DND-41 (cell line): ENCODE data around the gene SLC51A.

Source experiments
- ATAC-seq: fragments of 200-7000 bp; cut with Tn5 transposase; 3 replicates; pipeline ENCODE4 v1.9.1; 2021; ENCODE audit warnings: low read depth; ENCODE audit not compliant: insufficient read depth
- DNase-seq: peaks from one replicate; pipeline ENCODE4 v3.0.0-alpha.2; 2020
- H2AFZ ChIP-seq: 2 replicates; pipeline ENCODE4 v1.6.0; 2012; ENCODE audit warnings: low read depth, low read length
- H3K27ac ChIP-seq: 2 replicates; pipeline ENCODE4 v1.5.1; 2012; ENCODE audit warnings: low read length, inconsistent platforms
- H3K27me3 ChIP-seq: fragments of 200-600 bp; sonication (generic); 2 replicates; pipeline ENCODE4 v1.6.0; 2012; ENCODE audit warnings: low read length, mild to moderate bottlenecking, inconsistent platforms; ENCODE audit not compliant: insufficient read depth, poor library complexity
- H3K36me3 ChIP-seq: 2 replicates; pipeline ENCODE4 v1.5.1; 2012; ENCODE audit warnings: low read length, inconsistent platforms; ENCODE audit not compliant: insufficient read depth
- H3K4me1 ChIP-seq: 2 replicates; pipeline ENCODE4 v1.5.1; 2012; ENCODE audit warnings: mild to moderate bottlenecking, low read length; ENCODE audit not compliant: insufficient read depth
- H3K4me2 ChIP-seq: 2 replicates; pipeline ENCODE4 v1.6.0; 2012; ENCODE audit warnings: mild to moderate bottlenecking, moderate library complexity, low read length, inconsistent platforms; ENCODE audit not compliant: insufficient read depth
- H3K4me3 ChIP-seq, 2 experiments: fragments of 200-600 bp in 1 of 2; shearing (Covaris generic) in 1 of 2; 2 replicates each; pipeline ENCODE4 v1.5.1; 2012 to 2016; ENCODE audit warnings: inconsistent platforms in 2 of 2, low read length in 2 of 2, mild to moderate bottlenecking in 2 of 2, low read depth in 1 of 2, moderate library complexity in 1 of 2
- H3K79me2 ChIP-seq: 2 replicates; pipeline ENCODE4 v1.6.0; 2012; ENCODE audit warnings: low read length, inconsistent platforms; ENCODE audit not compliant: insufficient read depth
- H3K9ac ChIP-seq: 2 replicates; pipeline ENCODE4 v1.6.0; 2012; ENCODE audit warnings: low read depth, mild to moderate bottlenecking, inconsistent platforms, low read length, moderate library complexity
- H3K9me3 ChIP-seq: 2 replicates; pipeline ENCODE4 v1.5.1; 2012; ENCODE audit warnings: low read length, moderate library complexity, mild to moderate bottlenecking, inconsistent platforms; ENCODE audit not compliant: insufficient read depth, severe bottlenecking
- H4K20me1 ChIP-seq: 2 replicates; pipeline ENCODE4 v1.6.0; 2012; ENCODE audit warnings: low read length; ENCODE audit not compliant: insufficient read depth
- EZH2 ChIP-seq: IDR thresholded peaks from 3 replicates; pipeline ENCODE4 v1.6.1; 2012; ENCODE audit warnings: borderline replicate concordance, low read depth, mild to moderate bottlenecking, moderate library complexity, low read length, inconsistent platforms; ENCODE audit not compliant: severe bottlenecking
- TF ChIP-seq, protein P1 (sequence below): IDR thresholded peaks from 2 replicates; pipeline ENCODE4 v1.5.1; 2012; ENCODE audit warnings: borderline replicate concordance, low read length, moderate library complexity, mild to moderate bottlenecking; ENCODE audit not compliant: poor library complexity, severe bottlenecking; ENCODE audit errors: extremely low read depth

Gene SLC51A

DNA sequence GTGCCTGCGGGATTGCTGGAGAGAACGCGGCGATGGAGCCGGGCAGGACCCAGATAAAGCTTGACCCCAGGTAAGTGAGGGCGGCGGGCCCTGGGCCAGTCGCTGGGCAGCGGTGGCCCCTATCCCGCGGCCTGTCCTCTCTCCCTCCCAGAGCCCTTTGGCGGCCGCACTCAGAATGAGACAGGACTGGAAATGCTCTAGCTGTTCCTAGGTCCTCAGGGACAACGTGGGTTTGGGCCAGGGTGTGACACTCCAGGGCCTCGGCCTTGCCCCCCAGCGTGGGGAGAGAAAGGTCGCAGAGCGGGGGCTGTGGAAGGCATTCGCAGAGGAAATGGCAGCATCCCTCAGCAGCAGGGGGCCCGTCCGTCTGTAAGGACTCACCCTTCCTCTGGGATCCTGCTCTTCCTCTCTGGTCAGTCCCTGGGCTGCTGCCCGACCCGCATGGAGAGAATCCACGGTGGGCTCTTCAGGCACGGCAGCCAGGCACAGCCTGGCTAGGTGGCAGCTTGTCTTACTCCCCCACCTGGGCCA lies 412 bp downstream of the SLC51A start:
- TF ChIP-seq EZH2: no peak
- TF ChIP-seq, protein P1, sequence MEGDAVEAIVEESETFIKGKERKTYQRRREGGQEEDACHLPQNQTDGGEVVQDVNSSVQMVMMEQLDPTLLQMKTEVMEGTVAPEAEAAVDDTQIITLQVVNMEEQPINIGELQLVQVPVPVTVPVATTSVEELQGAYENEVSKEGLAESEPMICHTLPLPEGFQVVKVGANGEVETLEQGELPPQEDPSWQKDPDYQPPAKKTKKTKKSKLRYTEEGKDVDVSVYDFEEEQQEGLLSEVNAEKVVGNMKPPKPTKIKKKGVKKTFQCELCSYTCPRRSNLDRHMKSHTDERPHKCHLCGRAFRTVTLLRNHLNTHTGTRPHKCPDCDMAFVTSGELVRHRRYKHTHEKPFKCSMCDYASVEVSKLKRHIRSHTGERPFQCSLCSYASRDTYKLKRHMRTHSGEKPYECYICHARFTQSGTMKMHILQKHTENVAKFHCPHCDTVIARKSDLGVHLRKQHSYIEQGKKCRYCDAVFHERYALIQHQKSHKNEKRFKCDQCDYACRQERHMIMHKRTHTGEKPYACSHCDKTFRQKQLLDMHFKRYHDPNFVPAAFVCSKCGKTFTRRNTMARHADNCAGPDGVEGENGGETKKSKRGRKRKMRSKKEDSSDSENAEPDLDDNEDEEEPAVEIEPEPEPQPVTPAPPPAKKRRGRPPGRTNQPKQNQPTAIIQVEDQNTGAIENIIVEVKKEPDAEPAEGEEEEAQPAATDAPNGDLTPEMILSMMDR: no peak
- DNase-seq (no peak), ATAC-seq (no peak)
- no peaks in the 10 kb centered on the region for H3K27me3 ChIP-seq
- H2AFZ ChIP-seq: no peak overlapping the region
- peaks cover 27% of the 10 kb centered on the region for H3K4me1 ChIP-seq
- no peaks in the 10 kb centered on the region for H4K20me1 ChIP-seq
- no peak overlapping the region for H3K4me3 ChIP-seq
- H3K36me3 ChIP-seq: no peaks in the 10 kb centered on the region
- no peak overlapping the region for H3K4me2 ChIP-seq
- no peak overlapping the region for H3K9ac ChIP-seq
- H3K79me2 ChIP-seq: no peaks in the 10 kb centered on the region
- H3K27ac ChIP-seq: no peak overlapping the region
- no peaks in the 10 kb centered on the region for H3K9me3 ChIP-seq

DNA sequence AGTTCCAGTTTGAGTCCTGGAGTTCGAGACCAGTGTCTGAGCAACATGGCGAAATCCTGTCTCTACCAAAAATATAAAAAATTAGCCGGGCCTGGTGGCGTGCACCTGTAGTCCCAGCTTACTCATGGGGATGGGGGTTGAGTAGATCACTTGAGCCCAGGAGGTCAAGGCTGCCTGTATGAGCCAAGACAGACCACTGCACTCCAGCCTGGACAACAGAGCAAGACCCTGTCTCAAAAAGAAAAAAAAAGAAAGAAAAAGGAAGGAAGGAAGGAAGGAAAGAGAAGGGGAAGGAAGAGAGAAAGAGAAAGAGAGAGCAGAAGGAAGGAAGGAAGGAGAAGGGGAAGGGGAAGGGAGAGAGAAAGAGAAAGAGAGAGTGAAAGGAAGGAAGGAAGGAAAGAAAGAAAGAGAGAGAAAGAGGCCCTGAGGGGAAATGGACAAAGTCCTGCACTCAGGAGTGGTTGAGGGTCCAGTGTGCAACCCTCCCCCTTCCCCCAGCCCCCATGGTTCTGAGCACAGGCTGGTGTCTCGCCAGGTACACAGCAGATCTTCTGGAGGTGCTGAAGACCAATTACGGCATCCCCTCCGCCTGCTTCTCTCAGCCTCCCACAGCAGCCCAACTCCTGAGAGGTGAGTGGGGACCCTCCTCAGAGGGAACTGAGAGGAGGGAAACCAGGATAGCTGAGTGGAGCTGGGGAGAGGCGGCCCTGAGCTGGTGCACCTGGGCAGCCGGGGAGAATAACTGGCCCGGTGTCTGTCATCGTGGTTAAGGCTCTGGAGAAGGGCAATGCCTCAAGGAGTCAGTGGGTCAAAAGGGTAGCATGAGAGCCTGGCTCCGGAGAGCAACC lies 1.2 kb downstream of the SLC51A start:
- Histone ChIP-seq H3K36me3 (no peaks in the 10 kb centered on the region), H3K9me3 (no peaks in the 10 kb centered on the region), H3K27ac (no peak overlapping the region), H3K27me3 (no peaks in the 10 kb centered on the region), H4K20me1 (no peaks in the 10 kb centered on the region), H3K4me1 (peaks cover 27% of the 10 kb centered on the region), H3K9ac (no peak overlapping the region), H3K4me2 (peak overlapping the region; percentile 63), H3K4me3 (no peak overlapping the region), H2AFZ (no peak overlapping the region), H3K79me2 (no peaks in the 10 kb centered on the region)
- DNase-seq: no peak
- no peak for ATAC-seq
- no peak for TF ChIP-seq EZH2
- TF ChIP-seq, protein P1: no peak

DNA sequence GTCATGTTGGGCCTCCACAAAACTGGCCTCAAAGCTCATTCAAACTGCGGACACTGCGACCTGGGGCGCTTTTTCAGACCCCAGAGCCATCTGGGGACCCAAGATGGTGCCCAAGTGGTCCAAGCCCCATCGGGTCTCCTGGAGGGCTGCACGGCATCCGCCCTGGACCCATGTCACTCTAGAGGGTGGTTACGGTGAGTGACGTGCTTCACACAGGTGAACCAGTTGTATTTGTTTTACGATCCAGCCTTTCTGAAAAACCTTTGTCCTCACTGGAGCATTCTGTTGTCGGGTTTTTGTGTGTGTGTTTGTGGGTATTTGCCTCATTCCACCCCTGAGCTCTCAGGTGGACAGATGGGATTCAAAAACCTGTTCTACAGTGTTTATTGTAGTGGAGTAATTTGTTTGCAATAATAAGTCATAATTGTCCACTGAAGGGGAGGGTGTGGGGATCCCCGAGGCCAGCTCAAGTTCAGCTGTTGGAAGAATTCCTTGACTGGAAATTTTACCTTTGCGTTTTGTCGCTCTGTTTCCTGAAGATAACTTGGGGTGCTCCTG lies 1.9 kb downstream of the SLC51A start:
- Histone ChIP-seq H3K79me2 (no peaks in the 10 kb centered on the region), H3K27me3 (no peaks in the 10 kb centered on the region), H3K36me3 (no peaks in the 10 kb centered on the region), H3K9me3 (no peaks in the 10 kb centered on the region), H3K9ac (peak overlapping the region; percentile 1; the same call in 1 of the 2 replicates), H3K4me1 (peaks cover 27% of the 10 kb centered on the region), H3K4me2 (peak overlapping the region; percentile 63), H3K27ac (peak overlapping the region; percentile 11; the same call in 1 of the 2 replicates), H4K20me1 (no peaks in the 10 kb centered on the region), H2AFZ (no peak overlapping the region), H3K4me3 (peak overlapping the region in 1 of 2 experiments; percentile 46; a peak in 2 of 4 replicates)
- DNase-seq (no peak), ATAC-seq (no peak)
- TF ChIP-seq EZH2: no peak
